Calu3 (cell line): ENCODE data around the gene AAMP. TPM values are rescaled to one million over a fixed set of nuclear protein-coding genes. Genes with fewer than 3 reads are reported as not detected.
A peak's percentile ranks its signal among the peaks of the same experiment; 100 is the strongest.

Experiments
- BruUV-seq: library from RNA; stranded (reverse); fragments of 400-500 nt; replicated peaks from 2 replicates; lab custom pipeline; 2021; lab: Mats Ljungman, UMichigan
- CTCF ChIA-PET: fragments of 300-600 bp; sonication (Branson Sonifier 250); formaldehyde crosslinking; loops from one replicate; lab custom pipeline; 2022; ENCODE audit warnings: antibody characterized with exemption; lab: Charles Lee
- DNase-seq: peaks from one replicate; pipeline ENCODE4 v3.0.0; 2022
- H3K27ac Mint-ChIP-seq: one replicate; pipeline ENCODE4 v1.8.0; 2022; ENCODE audit warnings: mixed read lengths; ENCODE audit not compliant: unreplicated experiment
- H3K27me3 Mint-ChIP-seq: one replicate; pipeline ENCODE4 v1.8.0; 2022; ENCODE audit warnings: mixed read lengths; ENCODE audit not compliant: unreplicated experiment
- H3K36me3 Mint-ChIP-seq: one replicate; pipeline ENCODE4 v1.8.0; 2022; ENCODE audit warnings: mild to moderate bottlenecking, moderate library complexity, mixed read lengths; ENCODE audit not compliant: insufficient read depth, unreplicated experiment
- H3K4me1 Mint-ChIP-seq: one replicate; pipeline ENCODE4 v1.8.0; 2022; ENCODE audit warnings: mild to moderate bottlenecking, low read depth, mixed read lengths; ENCODE audit not compliant: unreplicated experiment
- H3K4me3 Mint-ChIP-seq: one replicate; pipeline ENCODE4 v1.8.0; 2022; ENCODE audit warnings: mild to moderate bottlenecking, low read depth, moderate library complexity, mixed read lengths; ENCODE audit not compliant: unreplicated experiment
- H3K9me3 Mint-ChIP-seq: one replicate; pipeline ENCODE4 v1.8.0; 2022; ENCODE audit warnings: low read depth, mixed read lengths; ENCODE audit not compliant: unreplicated experiment
- intact Hi-C: fragments of 100-400 bp; cut with micrococcal nuclease; formaldehyde crosslinking; loops from one replicate; pipeline ENCODE4 v1.10.0; 2022; ENCODE audit not compliant: unreplicated experiment
- total RNA-seq: library from RNA; stranded (reverse); gene quantifications from 2 replicates; pipeline ENCODE4 v1.2.3, GENCODE V29; 2022
- TF ChIP-seq, protein P1 (sequence below): fragments of 200-600 bp; IDR thresholded peaks from one replicate; pipeline ENCODE4 v1.8.0; 2022; ENCODE audit warnings: antibody characterized with exemption; ENCODE audit not compliant: unreplicated experiment

The AAMP gene
- total RNA-seq, 1 experiment from 2014 or later, result 102 TPM

- Mint-ChIP-seq H3K36me3 (peaks cover 42% of the 10 kb centered on the region), H3K4me3 (no peak overlapping the region), H3K27me3 (no peaks in the 10 kb centered on the region), H3K27ac (peak overlapping the region; percentile 55), H3K9me3 (no peaks in the 10 kb centered on the region), H3K4me1 (peaks cover 65% of the 10 kb centered on the region)
- TF ChIP-seq, protein P1, sequence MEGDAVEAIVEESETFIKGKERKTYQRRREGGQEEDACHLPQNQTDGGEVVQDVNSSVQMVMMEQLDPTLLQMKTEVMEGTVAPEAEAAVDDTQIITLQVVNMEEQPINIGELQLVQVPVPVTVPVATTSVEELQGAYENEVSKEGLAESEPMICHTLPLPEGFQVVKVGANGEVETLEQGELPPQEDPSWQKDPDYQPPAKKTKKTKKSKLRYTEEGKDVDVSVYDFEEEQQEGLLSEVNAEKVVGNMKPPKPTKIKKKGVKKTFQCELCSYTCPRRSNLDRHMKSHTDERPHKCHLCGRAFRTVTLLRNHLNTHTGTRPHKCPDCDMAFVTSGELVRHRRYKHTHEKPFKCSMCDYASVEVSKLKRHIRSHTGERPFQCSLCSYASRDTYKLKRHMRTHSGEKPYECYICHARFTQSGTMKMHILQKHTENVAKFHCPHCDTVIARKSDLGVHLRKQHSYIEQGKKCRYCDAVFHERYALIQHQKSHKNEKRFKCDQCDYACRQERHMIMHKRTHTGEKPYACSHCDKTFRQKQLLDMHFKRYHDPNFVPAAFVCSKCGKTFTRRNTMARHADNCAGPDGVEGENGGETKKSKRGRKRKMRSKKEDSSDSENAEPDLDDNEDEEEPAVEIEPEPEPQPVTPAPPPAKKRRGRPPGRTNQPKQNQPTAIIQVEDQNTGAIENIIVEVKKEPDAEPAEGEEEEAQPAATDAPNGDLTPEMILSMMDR, result no peak
- no TSS peak for BruUV-seq
- CTCF ChIA-PET, result interaction anchor here (0.5 to 1.7 kb wide), 3 partner anchors 24 to 98 kb away, joined by 3 to 11 read pairs (median 3); partner anchors contain the start of gene CATIP
- no peak for DNase-seq
- intact Hi-C loops, result no loop called here
Measured at GRCh38 chr2:218296200-218296599, 26.3 kb upstream of the AAMP start.

GRCh38 chr2:218295029-218295428 lies 25.1 kb upstream of the AAMP start:
- CTCF ChIA-PET, result interaction anchor here (1.4 to 1.6 kb wide), 2 partner anchors 22 to 101 kb away, joined by 5 to 8 read pairs; no protein-coding TSS in a partner anchor
- BruUV-seq, result no TSS peak
- H3K9me3 Mint-ChIP-seq, result no peaks in the 10 kb centered on the region
- TF ChIP-seq, protein P1, result no peak
- no peak for DNase-seq
- peak overlapping the region; percentile 57 for H3K4me3 Mint-ChIP-seq
- peak overlapping the region; percentile 98 for H3K27ac Mint-ChIP-seq
- peaks cover 76% of the 10 kb centered on the region for H3K4me1 Mint-ChIP-seq
- H3K27me3 Mint-ChIP-seq, result no peaks in the 10 kb centered on the region
- peaks cover 52% of the 10 kb centered on the region for H3K36me3 Mint-ChIP-seq
- intact Hi-C loops, result no loop called here

DNA sequence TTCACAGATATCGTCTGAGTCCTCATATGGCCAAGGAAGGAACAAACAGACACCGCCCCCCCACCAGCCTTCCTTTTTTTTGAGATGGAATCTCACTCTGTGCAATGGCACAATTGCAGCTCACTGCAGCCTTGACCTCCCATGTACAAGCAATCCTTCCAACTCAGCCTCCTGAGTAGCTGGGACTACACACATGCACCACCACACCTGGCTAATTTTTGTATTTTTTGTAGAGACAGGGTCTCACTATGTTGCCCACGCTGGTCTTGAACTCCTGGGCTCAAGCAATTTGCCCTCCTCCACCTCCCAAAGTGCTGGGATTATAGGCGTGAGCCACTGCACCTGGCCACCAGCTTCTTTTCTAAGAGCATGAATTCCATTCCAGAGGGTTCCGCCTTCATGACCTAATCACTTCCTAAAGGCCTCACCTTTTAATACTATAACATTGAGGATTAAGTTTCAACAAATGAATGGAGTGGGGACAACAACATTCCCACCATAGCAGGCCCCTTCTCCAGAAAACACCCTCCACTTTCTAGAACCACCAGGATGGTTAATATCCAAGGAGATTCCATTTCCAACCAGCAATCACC lies 24.6 kb upstream of the AAMP start:
- H3K36me3 Mint-ChIP-seq, result peaks cover 57% of the 10 kb centered on the region

GRCh38 chr2:218293715-218294429 lies 23.9 kb upstream of the AAMP start:
- Mint-ChIP-seq H3K4me1 (peaks cover 80% of the 10 kb centered on the region), H3K27me3 (no peaks in the 10 kb centered on the region), H3K4me3 (peak overlapping the region; percentile 57), H3K36me3 (peaks cover 64% of the 10 kb centered on the region), H3K9me3 (no peaks in the 10 kb centered on the region), H3K27ac (peak overlapping the region; percentile 98)
- intact Hi-C loops, result no loop called here
- TF ChIP-seq, protein P1, result no peak
- BruUV-seq, result no TSS peak
- CTCF ChIA-PET, result interaction anchor here (0.9 to 2.1 kb wide), 8 partner anchors 10 to 103 kb away, joined by 3 to 8 read pairs (median 5); partner anchors contain the start of genes AAMP and PNKD
- DNase-seq, result no peak

More for the DNA sequence above, 24.6 kb upstream of the AAMP start:
- Mint-ChIP-seq H3K4me3 (peak overlapping the region; percentile 57), H3K27me3 (no peaks in the 10 kb centered on the region), H3K4me1 (peaks cover 79% of the 10 kb centered on the region), H3K27ac (peak overlapping the region; percentile 98), H3K9me3 (no peaks in the 10 kb centered on the region)
- TF ChIP-seq, protein P1, result no peak
- DNase-seq, result no peak
- intact Hi-C loops, result no loop called here
- CTCF ChIA-PET, result interaction anchor here (1.4 to 1.6 kb wide), 2 partner anchors 21 to 102 kb away, joined by 5 to 8 read pairs; no protein-coding TSS in a partner anchor
- no TSS peak for BruUV-seq
